GM03348 (cell line): ENCODE results near the gene COL23A1.
"Not testable (repeated sequence)": the region's sequence is repeated elsewhere in the genome, so short reads cannot be mapped to it uniquely, and the experiment has no call there.

Source experiments
- DNase-seq: peaks from one replicate; pipeline ENCODE4 v3.0.0; 2012; ENCODE audit warnings: low spot score

COL23A1 gene

GRCh38 chr5:178259623-178260536 lies 330.3 kb downstream of the COL23A1 start:
- DNase-seq, result no peak

DNA sequence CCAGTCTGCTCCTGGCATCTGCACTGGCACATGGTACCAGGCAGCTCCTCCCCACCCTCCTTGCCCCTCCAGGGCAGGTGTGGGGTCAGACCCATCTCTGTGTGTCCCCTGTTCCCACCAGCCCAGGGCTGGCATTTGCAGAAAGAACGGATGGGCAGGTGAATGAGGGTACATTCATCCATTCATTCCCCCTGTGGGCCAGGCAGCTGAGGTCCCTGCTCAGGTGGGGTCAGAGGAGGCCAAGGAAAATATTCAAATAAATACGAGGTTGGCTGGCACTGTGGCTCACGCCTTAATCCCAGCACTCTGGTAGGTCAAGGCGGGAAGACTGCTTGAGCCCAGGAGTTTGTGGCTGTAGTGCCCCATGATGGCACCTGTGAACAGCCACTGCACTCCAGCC lies 332.5 kb downstream of the COL23A1 start:
- no peak for DNase-seq

- no peak for DNase-seq
These were observed 333.4 kb downstream of the COL23A1 start for GRCh38 chr5:178256746-178257145.

- not testable (repeated sequence) for DNase-seq
These were observed 336.6 kb downstream of the COL23A1 start for GRCh38 chr5:178253632-178254031.

DNA sequence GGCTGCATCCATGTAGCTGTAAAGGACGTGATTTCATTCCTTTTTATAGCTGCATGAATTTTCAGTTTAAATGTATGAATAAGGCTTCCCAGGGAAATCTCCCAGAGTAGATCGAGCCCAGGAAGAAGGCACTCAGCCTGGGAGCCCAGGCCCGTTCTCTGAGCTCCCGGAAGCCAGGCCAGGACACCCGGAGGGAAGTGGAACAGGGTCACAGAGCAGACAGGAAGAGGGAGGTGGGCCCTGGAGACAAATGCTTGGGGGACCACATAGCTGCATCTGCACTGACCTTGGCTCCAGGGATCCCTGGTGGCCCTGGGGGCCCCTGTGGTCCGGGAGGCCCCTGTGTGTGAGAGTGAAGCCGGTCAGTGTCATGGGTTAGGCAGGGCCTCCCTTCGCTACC lies 337.9 kb downstream of the COL23A1 start:
- DNase-seq, result no peak

DNA sequence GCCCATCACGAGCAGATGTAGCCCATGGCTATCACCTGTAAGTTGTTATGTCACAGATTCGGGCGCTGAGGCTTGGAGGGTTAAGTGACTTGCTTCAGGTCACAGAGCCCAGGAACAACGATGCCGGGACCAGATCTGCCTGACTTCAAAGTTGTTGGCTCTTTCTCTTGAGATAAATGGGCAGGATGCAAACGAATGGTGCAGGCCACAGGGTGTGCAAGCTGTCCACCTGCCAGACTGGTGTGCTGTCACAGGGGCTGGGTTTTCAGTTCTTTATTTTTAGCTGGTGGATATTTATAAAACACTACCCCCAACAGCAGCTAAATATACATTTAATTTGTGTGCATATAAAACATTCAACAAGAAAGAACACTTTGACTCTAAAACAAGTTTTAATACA lies 339.9 kb downstream of the COL23A1 start:
- DNase-seq, result no peak

- DNase-seq, result peak; percentile 38
These were observed 340.8 kb downstream of the COL23A1 start for GRCh38 chr5:178249191-178249989.

GRCh38 chr5:178248750-178249149 lies 341.4 kb downstream of the COL23A1 start:
- DNase-seq, result no peak

- no peak for DNase-seq
These were observed 342.4 kb downstream of the COL23A1 start for GRCh38 chr5:178247481-178248456.

DNA sequence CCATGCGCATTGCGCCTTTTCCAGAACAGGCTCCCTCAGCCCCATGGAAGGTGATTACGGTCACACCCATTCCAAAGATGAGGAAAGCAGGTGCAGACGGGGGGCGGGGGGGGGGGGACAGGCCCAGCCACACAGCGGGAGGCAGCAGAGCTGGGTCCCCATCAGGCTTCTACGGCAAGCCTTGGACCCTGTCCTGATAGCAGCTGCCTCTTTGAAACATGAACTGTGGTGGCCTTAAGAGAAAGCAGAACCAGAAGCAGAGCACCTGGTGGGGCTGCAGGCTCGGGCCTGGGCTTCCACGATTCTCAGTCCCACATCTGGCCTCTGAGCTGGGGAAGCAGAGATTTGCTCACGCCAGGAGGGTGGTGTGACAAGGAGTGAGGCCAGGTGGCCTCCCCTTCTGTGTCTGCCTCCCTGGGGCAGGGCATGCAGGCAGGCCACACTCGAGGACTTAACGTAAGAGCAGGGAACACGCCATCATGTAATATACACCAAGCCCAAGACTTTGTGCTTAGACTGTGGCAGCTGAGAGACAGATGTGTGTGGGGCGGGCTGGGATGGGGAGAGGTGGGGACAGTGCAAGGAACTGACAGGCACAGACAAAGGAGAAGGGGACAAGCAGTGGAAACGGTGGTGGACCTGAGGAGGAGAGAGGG lies 343.4 kb downstream of the COL23A1 start:
- DNase-seq, result no peak

GRCh38 chr5:178245389-178245788 lies 344.8 kb downstream of the COL23A1 start:
- DNase-seq, result no peak

DNA sequence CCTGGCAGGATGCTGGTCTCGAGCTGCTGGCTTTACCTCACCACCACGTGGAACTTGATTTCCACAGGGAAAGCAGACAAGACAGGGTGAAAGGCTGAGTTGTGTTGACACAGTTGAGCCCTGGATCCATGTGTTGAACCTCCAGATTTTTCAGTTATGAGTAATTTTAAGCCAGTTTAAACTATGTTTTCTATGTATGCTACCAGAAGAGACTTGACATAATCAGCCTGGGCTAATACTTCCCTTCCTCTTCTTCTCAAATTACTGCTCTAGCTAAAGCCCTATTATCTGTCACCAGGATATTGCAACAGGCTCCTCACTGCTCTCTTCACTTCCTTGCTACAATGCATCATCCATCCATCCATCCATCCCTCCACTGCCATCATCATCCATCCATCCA lies 345.6 kb downstream of the COL23A1 start:
- DNase-seq, result no peak

DNA sequence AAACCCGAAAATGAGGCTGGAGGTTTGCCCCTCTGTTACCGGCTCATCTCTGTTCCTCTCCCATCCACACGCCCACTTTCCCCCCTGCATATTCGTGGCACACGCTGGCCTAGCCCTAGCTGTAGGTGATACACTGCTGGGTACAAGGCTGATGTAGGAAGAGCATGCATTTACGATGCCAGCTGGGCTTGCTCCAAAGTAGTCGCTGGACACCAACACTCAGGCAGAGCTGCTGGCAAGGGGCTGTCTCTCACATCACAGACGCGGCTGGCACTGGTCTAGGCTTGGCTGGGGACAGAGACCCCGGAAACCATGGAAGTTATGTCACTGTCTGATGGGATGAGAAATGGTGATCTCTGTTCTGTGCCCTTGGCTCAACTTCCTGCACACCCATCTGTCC lies 347.8 kb downstream of the COL23A1 start:
- DNase-seq, result no peak

GRCh38 chr5:178241688-178242231 lies 348.4 kb downstream of the COL23A1 start:
- DNase-seq, result no peak

GRCh38 chr5:178241231-178241663 lies 348.9 kb downstream of the COL23A1 start:
- DNase-seq, result no peak

DNA sequence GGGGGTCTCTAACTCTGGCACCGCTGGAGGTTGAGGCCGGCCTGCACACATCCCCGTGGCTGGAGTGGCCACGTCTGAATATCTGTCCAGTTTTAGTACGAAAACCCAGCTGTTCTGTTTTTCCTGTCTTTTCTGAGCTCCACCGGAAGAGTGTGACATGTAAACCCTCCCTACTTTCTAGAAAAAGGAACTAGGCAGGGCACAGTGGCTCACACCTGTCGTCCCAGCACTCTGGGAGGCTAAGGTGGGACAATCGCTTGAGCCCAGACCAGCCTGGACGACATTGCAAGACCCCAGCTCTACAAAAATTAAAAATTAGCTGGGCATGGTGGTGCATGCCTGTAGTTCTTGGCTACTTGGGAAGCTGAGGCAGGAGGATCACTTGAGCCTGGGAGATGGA lies 349.4 kb downstream of the COL23A1 start:
- DNase-seq, result no peak

- no peak for DNase-seq
These were observed 349.9 kb downstream of the COL23A1 start for GRCh38 chr5:178240341-178240741.

DNA sequence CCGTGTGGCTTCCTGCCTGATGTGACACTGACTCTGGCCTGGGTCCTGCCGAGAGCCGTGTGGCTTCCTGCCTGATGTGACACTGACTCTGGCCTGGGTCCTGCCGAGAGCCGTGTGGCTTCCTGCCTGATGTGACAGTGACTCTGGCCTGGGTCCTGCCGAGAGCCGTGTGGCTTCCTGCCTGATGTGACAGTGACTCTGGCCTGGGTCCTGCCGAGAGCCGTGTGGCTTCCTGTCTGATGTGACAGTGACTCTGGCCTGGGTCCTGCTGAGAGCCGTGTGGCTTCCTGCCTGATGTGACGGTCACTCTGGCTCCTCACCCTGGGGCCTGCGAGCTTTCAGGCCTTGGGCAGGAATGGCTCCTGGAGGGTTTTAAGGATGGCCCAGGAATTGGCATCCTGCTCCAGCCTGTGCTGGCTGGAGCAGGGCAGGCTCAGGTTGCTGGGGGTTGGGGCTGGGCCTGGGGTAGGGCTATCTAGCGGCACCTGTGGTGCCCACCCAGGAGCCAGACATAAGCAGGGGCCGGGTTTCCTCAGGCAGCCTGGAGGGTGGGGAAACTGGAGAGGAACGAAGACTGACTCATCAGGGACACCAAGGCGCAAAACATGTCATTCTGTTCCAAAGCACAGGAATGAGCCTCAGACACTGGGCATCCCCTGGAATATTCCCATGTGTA lies 350.4 kb downstream of the COL23A1 start:
- DNase-seq, result peak; percentile 36

DNA sequence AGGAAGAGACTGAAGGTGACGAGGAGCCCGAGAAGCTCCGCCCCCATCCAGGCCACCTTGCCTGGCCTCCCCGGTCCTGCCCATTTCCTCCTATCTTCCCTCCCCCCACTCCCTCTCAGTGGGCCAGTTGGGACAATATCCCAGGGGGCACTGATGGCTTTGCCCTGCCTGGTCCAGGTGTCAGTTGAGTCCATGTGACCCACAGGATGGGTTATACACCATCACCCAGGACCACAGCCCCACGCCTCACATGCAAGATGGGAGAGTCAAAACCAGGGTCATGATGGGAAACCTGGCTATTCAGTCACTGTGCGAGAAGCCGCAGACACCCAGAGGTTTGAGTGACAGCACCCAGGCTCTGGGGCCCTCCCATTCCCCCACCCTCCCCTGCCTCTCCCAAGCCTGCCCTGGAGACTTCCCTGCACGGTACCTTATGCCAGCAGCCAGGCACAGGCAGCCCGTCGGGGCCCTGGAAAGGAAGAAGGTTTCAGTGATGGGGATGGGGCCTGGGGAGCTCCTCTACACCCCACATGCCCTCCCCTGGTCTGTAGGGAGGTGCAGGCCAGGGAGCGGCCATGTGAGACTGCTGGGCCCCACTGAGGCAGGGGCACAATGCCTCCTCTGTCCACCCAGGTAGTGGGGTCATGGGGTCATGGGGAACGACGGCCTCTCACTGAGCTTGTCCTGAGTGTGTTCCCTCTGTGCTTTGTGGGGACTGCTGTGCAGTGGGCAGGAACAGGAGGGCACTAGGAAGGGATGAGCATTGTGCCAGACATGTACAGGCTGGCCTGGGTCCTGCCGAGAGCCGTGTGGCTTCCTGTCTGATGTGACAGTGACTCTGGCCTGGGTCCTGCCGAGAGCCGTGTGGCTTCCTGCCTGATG lies 351.2 kb downstream of the COL23A1 start:
- DNase-seq, result no peak

GRCh38 chr5:178238313-178238635 lies 351.9 kb downstream of the COL23A1 start:
- DNase-seq, result no peak
